B cell (primary cell): ENCODE results near the gene CCDC106. TPM values are rescaled to one million over a fixed set of nuclear protein-coding genes. Genes with fewer than 3 reads are reported as not detected.
A peak's percentile ranks its signal among the peaks of the same experiment; 100 is the strongest.

Experiments
- ATAC-seq: fragments of 200-7000 bp; cut with Tn5 transposase; one replicate; pipeline ENCODE4 v1.10.0; 2021; ENCODE audit warnings: low read depth, mild to moderate bottlenecking, moderate number of reproducible peaks, moderate library complexity
- CTCF ChIA-PET: fragments of 350-600 bp; sonication (Branson Sonifier 250); formaldehyde crosslinking; loops from one replicate; lab custom pipeline; 2021; ENCODE audit warnings: antibody characterized with exemption, inconsistent platforms; lab: Charles Lee
- POLR2A ChIA-PET: fragments of 350-600 bp; sonication (Branson Sonifier 250); formaldehyde crosslinking; loops from one replicate; lab custom pipeline; 2021; ENCODE audit warnings: antibody characterized with exemption; lab: Charles Lee
- DNase-seq: peaks from one replicate; pipeline ENCODE4 v3.0.0; 2013
- H2AFZ ChIP-seq: 2 replicates; pipeline ENCODE4 v1.6.1; 2012; ENCODE audit warnings: mild to moderate bottlenecking, low read depth, low read length; ENCODE audit not compliant: insufficient read depth, poor library complexity, severe bottlenecking
- H3K27ac ChIP-seq, 2 donors: 1 replicate in 1 of 2; 2 replicates in 1 of 2; pipeline ENCODE4 v1.5.1; 2012 to 2013; ENCODE audit warnings: low read length in 2 of 2, mild to moderate bottlenecking in 2 of 2, moderate library complexity in 1 of 2
- H3K27me3 ChIP-seq, 4 experiments: fragments of 200-600 bp in 1 of 4; sonication (generic) in 1 of 4; replicated peaks in 1 of 4; 1 replicate in 2 of 4; 2 replicates in 2 of 4; pipeline versions ENCODE4 v1.6.1 to v1.7.0; 2013 to 2016; ENCODE audit warnings: low read length in 3 of 4, mild to moderate bottlenecking in 2 of 4, mixed read lengths in 1 of 4, moderate library complexity in 1 of 4; ENCODE audit not compliant: insufficient read depth in 4 of 4, control insufficient read depth in 3 of 4; ENCODE audit errors: control extremely low read depth in 1 of 4
- H3K36me3 ChIP-seq, 2 experiments: replicated peaks in 1 of 2; 1 replicate in 1 of 2; 2 replicates in 1 of 2; pipeline versions ENCODE4 v1.6.1 to v1.7.1; 2013; ENCODE audit warnings: low read length in 1 of 2; ENCODE audit not compliant: insufficient read depth in 2 of 2, control insufficient read depth in 1 of 2; ENCODE audit errors: control extremely low read depth in 1 of 2, extremely low read depth in 1 of 2
- H3K4me1 ChIP-seq, 2 donors: fragments of 200-600 bp in 1 of 2; sonication (generic) in 1 of 2; 1 replicate in 1 of 2; 2 replicates in 1 of 2; pipeline versions ENCODE4 v1.5.1 to v1.6.1; 2013 to 2017; ENCODE audit warnings: low read length in 2 of 2; ENCODE audit not compliant: control insufficient read depth in 2 of 2, insufficient read depth in 2 of 2
- H3K4me2 ChIP-seq: replicated peaks from 2 replicates; pipeline ENCODE3; 2012; ENCODE audit warnings: mild to moderate bottlenecking, low read depth, low read length; ENCODE audit not compliant: poor library complexity, severe bottlenecking
- H3K4me3 ChIP-seq, 5 experiments: fragments of 200-600 bp in 1 of 5; sonication (generic) in 1 of 5; 1 replicate in 3 of 5; 2 replicates in 2 of 5; pipeline versions ENCODE4 v1.5.1 to v1.7.0; 2011 to 2016; ENCODE audit warnings: low read length in 4 of 5, mild to moderate bottlenecking in 4 of 5, low read depth in 2 of 5, control low read depth in 1 of 5, moderate library complexity in 1 of 5; ENCODE audit not compliant: insufficient read depth in 1 of 5; ENCODE audit errors: control extremely low read depth in 1 of 5, extremely low read depth in 1 of 5
- H3K79me2 ChIP-seq: fragments of 200-600 bp; sonication (generic); one replicate; pipeline ENCODE4 v1.6.0; 2016; ENCODE audit warnings: low read length; ENCODE audit not compliant: control insufficient read depth, insufficient read depth
- H3K9ac ChIP-seq: fragments of 200-600 bp; sonication (generic); 2 replicates; pipeline ENCODE4 v1.6.1; 2017; ENCODE audit warnings: mild to moderate bottlenecking, low read length, moderate library complexity
- H3K9me3 ChIP-seq, 3 donors: one replicate each; pipeline versions ENCODE4 v1.6.1 to v1.7.1; 2013; ENCODE audit warnings: low read length in 2 of 3; ENCODE audit not compliant: control insufficient read depth in 2 of 3, insufficient read depth in 1 of 3; ENCODE audit errors: control extremely low read depth in 1 of 3
- H4K20me1 ChIP-seq: 2 replicates; pipeline ENCODE4 v1.6.0; 2012; ENCODE audit warnings: mild to moderate bottlenecking, low read length; ENCODE audit not compliant: insufficient read depth, control insufficient read depth, poor library complexity, severe bottlenecking
- H3K27ac Mint-ChIP-seq: one replicate; pipeline ENCODE4 v1.8.0; 2021; ENCODE audit warnings: mixed read lengths
- H3K27me3 Mint-ChIP-seq: one replicate; pipeline ENCODE4 v1.8.0; 2021; ENCODE audit warnings: mixed read lengths
- H3K4me1 Mint-ChIP-seq: one replicate; pipeline ENCODE4 v1.8.0; 2021; ENCODE audit warnings: mixed read lengths
- H3K4me3 Mint-ChIP-seq: one replicate; pipeline ENCODE4 v1.8.0; 2021; ENCODE audit warnings: mixed read lengths
- H3K9me3 Mint-ChIP-seq: one replicate; pipeline ENCODE4 v1.8.0; 2022; ENCODE audit warnings: mixed read lengths; ENCODE audit not compliant: insufficient read depth
- CTCF ChIP-seq: fragments of 200-600 bp; IDR thresholded peaks from one replicate; pipeline ENCODE4 v1.8.0; 2022; ENCODE audit warnings: antibody characterized with exemption, mild to moderate bottlenecking
- EZH2 ChIP-seq: IDR thresholded peaks from 2 replicates; pipeline ENCODE4 v1.6.1; 2012; ENCODE audit warnings: borderline replicate concordance, low read depth, mild to moderate bottlenecking, moderate library complexity, low read length; ENCODE audit not compliant: insufficient read depth, poor library complexity, severe bottlenecking
- WGBS: methylation state at CpG from one replicate; pipeline ENCODE4 v1.1.5; 2013; ENCODE audit warnings: missing lambda C conversion rate; ENCODE audit not compliant: insufficient coverage; 5-methylcytosine and 5-hydroxymethylcytosine counted together
- intact Hi-C: fragments of 100-400 bp; cut with micrococcal nuclease; formaldehyde crosslinking; loops from one replicate; pipeline ENCODE4 v1.10.0; 2022
- polyA plus RNA-seq: library from polyadenylated mRNA; depleted of rRNA; stranded (reverse); fragments of >200 nt; gene quantifications from 2 replicates; pipeline ENCODE4 v1.2.3, GENCODE V29; 2012
- total RNA-seq, 2 donors: library from RNA; stranded (reverse); fragments of 120-200 nt in 1 of 2; gene quantifications; 1 replicate in 1 of 2; 2 replicates in 1 of 2; pipeline versions ENCODE4 v1.2.3 to v1.2.4, GENCODE V29; 2013 to 2022

Gene CCDC106
- total and polyA plus RNA-seq, 2 donors (not counting 1 experiment from before 2014, with no cell fraction given): 25.2 to 52.1 TPM

GRCh38 chr19:55646889-55647731 lies 902 bp upstream of the CCDC106 start:
- peaks cover 61% of the 10 kb centered on the region for H3K4me1 Mint-ChIP-seq
- Histone ChIP-seq H3K9ac (peak overlapping the region; percentile 85), H3K27me3 (no peaks in the 10 kb centered on the region), H3K36me3 (peaks cover 0 to 34% of the 10 kb centered on the region in 2 experiments), H4K20me1 (peaks cover 21% of the 10 kb centered on the region), H3K9me3 (no peaks in the 10 kb centered on the region), H3K27ac (peak overlapping the region; percentile 79 to 90), H2AFZ (peak overlapping the region; percentile 84), H3K79me2 (peaks cover 47% of the 10 kb centered on the region), H3K4me2 (peak overlapping the region; percentile 86), H3K4me1 (peaks cover 41 to 58% of the 10 kb centered on the region in 2 donors), H3K4me3 (peak overlapping the region; percentile 79 to 96 (median 90))
- no peaks in the 10 kb centered on the region for H3K9me3 Mint-ChIP-seq
- no peak for TF ChIP-seq EZH2
- no peak for TF ChIP-seq CTCF
- intact Hi-C loops: no loop called here
- ATAC-seq (peak; percentile 33), DNase-seq (peak; percentile 84)
- 48% methylated on average over 5 of the region's 14 CpGs for WGBS
- POLR2A ChIA-PET: interaction anchor here (0.5 to 2.2 kb wide), 9 partner anchors 8 to 1199 kb away, joined by 3 to 55 read pairs (median 6); partner anchors contain the start of genes FIZ1, ZNF784 and ZNF865
- no peaks in the 10 kb centered on the region for H3K27me3 Mint-ChIP-seq
- CTCF ChIA-PET: interaction anchor here (0.7 to 7.2 kb wide), 11 partner anchors 12 to 263 kb away, joined by 3 to 131 read pairs (median 4); partner anchors contain the start of genes TMEM238 and ZNF865
- H3K4me3 Mint-ChIP-seq: peak overlapping the region; percentile 97
- peak overlapping the region; percentile 92 for H3K27ac Mint-ChIP-seq
